Kidney (tissue), 14 donors: ENCODE results near the gene VTI1A. TPM values are rescaled to one million over a fixed set of nuclear protein-coding genes. Genes with fewer than 3 reads are reported as not detected.

Experiments
- DNase-seq, 5 donors: peaks; one replicate each; pipeline ENCODE4 v3.0.0-alpha.2; 2013 to 2020
- FAIRE-seq: peaks from 2 replicates; lab custom pipeline; 2012; peaks lifted over from hg19 to GRCh38; lab: Jason Lieb, UNC
- H3K27ac ChIP-seq, 2 donors: one replicate each; pipeline ENCODE4 v1.7.0; 2013; ENCODE audit warnings: low read depth in 2 of 2, low read length in 2 of 2, inconsistent platforms in 1 of 2
- H3K27me3 ChIP-seq: one replicate; pipeline ENCODE4 v1.7.1; 2013; ENCODE audit warnings: low read length, inconsistent platforms; ENCODE audit not compliant: control insufficient read depth, insufficient read depth
- H3K36me3 ChIP-seq, 3 donors: one replicate each; pipeline versions ENCODE4 v1.7.0 to v1.7.1; 2013; ENCODE audit warnings: low read length in 3 of 3, control low read depth in 1 of 3, inconsistent platforms in 1 of 3; ENCODE audit not compliant: insufficient read depth in 3 of 3, control insufficient read depth in 2 of 3
- H3K4me1 ChIP-seq, 3 donors: one replicate each; pipeline versions ENCODE4 v1.7.0 to v1.7.1; 2013; ENCODE audit warnings: low read length in 3 of 3, inconsistent platforms in 1 of 3, low read depth in 1 of 3; ENCODE audit not compliant: control insufficient read depth in 2 of 3, insufficient read depth in 2 of 3
- H3K4me3 ChIP-seq, 3 donors: one replicate each; pipeline versions ENCODE4 v1.7.0 to v1.8.1; 2013; ENCODE audit warnings: low read length in 3 of 3, control low read depth in 1 of 3, inconsistent platforms in 1 of 3
- H3K9ac ChIP-seq, 3 donors: one replicate each; pipeline versions ENCODE4 v1.7.0 to v1.7.1; 2013; ENCODE audit warnings: low read length in 3 of 3, control low read depth in 1 of 3, inconsistent platforms in 1 of 3
- H3K9me3 ChIP-seq, 3 donors: one replicate each; pipeline versions ENCODE4 v1.7.0 to v1.7.1; 2013; ENCODE audit warnings: low read length in 3 of 3, control low read depth in 1 of 3, inconsistent platforms in 1 of 3; ENCODE audit not compliant: control insufficient read depth in 2 of 3, insufficient read depth in 1 of 3
- CTCF ChIP-seq: IDR thresholded peaks from 3 replicates; pipeline ENCODE4 v1.5.1; 2012; ENCODE audit warnings: mild to moderate bottlenecking, moderate library complexity, borderline replicate concordance; ENCODE audit not compliant: insufficient read depth; ENCODE audit errors: extremely low read depth
- intact Hi-C: fragments of 100-400 bp; cut with DNase I; formaldehyde crosslinking; loops from one replicate; pipeline ENCODE4 v1.11.1; 2022
- polyA plus RNA-seq: library from polyadenylated mRNA; stranded (reverse); fragments of 350-450 nt; fragmentation: Illumina TruSeq; extraction: RNeasy Lipid Tissue Mini Kit (QIAGEN cat#74804); gene quantifications from one replicate; pipeline ENCODE4 v1.2.3, GENCODE V29; 2014; ENCODE audit warnings: low read depth, low replicate concordance; ENCODE audit not compliant: insufficient read depth
- total RNA-seq: library from RNA; stranded (reverse); fragmentation: NEBNext Ultra II Directional; extraction: Animal tissue kit (Norgen Biotek cat#: 25700); gene quantifications from one replicate; pipeline ENCODE4 v1.2.1, GENCODE V29; 2021
- donor health status: control.
- donor health status: control.
- donor health status: control.
- donor health status: control.
- donor health status: control.
- donor health status: DM: yes; HTN: yes; CAD: no.
- donor health status: Normal renal cell carcinoma (clear cell type).

The VTI1A gene
- total and polyA plus RNA-seq, 2 donors from 2014 or later, result 9.2 to 41.8 TPM

- H3K36me3 ChIP-seq, result no peaks in the 10 kb centered on the region
- H3K27ac ChIP-seq, result no peak overlapping the region
- H3K9me3 ChIP-seq, result no peaks in the 10 kb centered on the region
- no peaks in the 10 kb centered on the region for H3K27me3 ChIP-seq
- no peak for DNase-seq
- H3K4me3 ChIP-seq, result no peak overlapping the region
- intact Hi-C loops, result no loop called here
- H3K4me1 ChIP-seq, result no peaks in the 10 kb centered on the region
- no peak overlapping the region for H3K9ac ChIP-seq
- FAIRE-seq, result no peak
- no peak for TF ChIP-seq CTCF
Measured at GRCh38 chr10:112409755-112410154, 37.3 kb upstream of the VTI1A start.

- no peak overlapping the region for H3K9ac ChIP-seq
- intact Hi-C loops, result no loop called here
- no peaks in the 10 kb centered on the region for H3K36me3 ChIP-seq
- TF ChIP-seq CTCF, result no peak
- no peak for DNase-seq
- H3K4me3 ChIP-seq, result no peak overlapping the region
- H3K4me1 ChIP-seq, result no peaks in the 10 kb centered on the region
- H3K9me3 ChIP-seq, result no peaks in the 10 kb centered on the region
- no peak for FAIRE-seq
- no peak overlapping the region for H3K27ac ChIP-seq
- no peaks in the 10 kb centered on the region for H3K27me3 ChIP-seq
Measured at GRCh38 chr10:112412696-112413095, 34.3 kb upstream of the VTI1A start.

DNA sequence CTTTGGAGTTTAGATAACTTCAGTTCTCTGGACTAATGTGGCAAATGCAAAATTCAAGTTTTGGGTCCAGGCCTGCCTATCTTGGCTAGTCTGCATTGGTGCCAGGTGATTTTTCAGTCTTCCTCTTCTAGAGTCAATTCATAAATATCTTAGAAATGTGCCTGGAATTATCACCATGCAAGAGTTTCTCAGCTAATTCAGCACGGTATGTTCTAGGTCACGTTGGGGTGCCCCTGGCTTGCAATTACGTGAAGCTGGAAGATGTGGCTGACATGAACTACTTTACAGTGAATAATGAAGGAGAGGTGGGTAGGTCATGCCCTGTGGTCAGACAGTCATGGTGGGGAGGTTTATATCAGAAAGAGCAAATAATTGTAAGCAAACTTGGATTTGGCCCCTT lies 25.3 kb upstream of the VTI1A start:
- no peak overlapping the region for H3K9ac ChIP-seq
- peaks cover 0 to 5% (median 0%) of the 10 kb centered on the region in 3 donors for H3K36me3 ChIP-seq
- H3K4me1 ChIP-seq, result no peaks in the 10 kb centered on the region
- intact Hi-C loops, result no loop called here
- TF ChIP-seq CTCF, result no peak
- DNase-seq (no peak), FAIRE-seq (no peak)
- H3K9me3 ChIP-seq, result no peaks in the 10 kb centered on the region
- no peak overlapping the region for H3K4me3 ChIP-seq
- H3K27ac ChIP-seq, result no peak overlapping the region
- no peaks in the 10 kb centered on the region for H3K27me3 ChIP-seq

- DNase-seq (no peak), FAIRE-seq (no peak)
- Histone ChIP-seq H3K9me3 (no peaks in the 10 kb centered on the region), H3K27ac (no peak overlapping the region), H3K4me3 (no peak overlapping the region), H3K36me3 (peaks cover 0 to 13% (median 3%) of the 10 kb centered on the region in 3 donors), H3K27me3 (no peaks in the 10 kb centered on the region), H3K9ac (no peak overlapping the region), H3K4me1 (no peaks in the 10 kb centered on the region)
- intact Hi-C loops, result no loop called here
- no peak for TF ChIP-seq CTCF
Measured at GRCh38 chr10:112424651-112425050, 22.4 kb upstream of the VTI1A start.
